ENCODE data around the gene SEMA4G.
A peak's percentile ranks its signal among the peaks of the same experiment; 100 is the strongest.
"Not testable (repeated sequence)": the region's sequence is repeated elsewhere in the genome, so short reads cannot be mapped to it uniquely, and the experiment has no call there.

SEMA4G gene

GRCh38 chr10:100967332-100967731, 2.0 kb upstream of the SEMA4G start:
- Histone ChIP-seq H3K9ac (no peak overlapping the region), H3K27ac (no peak overlapping the region), H3K36me3 (peaks cover 25 to 50% (median 44%) of the 10 kb centered on the region in 11 experiments), H3K4me3 (no peak overlapping the region), H3K4me2 (0 out of 22 replicates have a peak overlapping the region, but pooled peaks of 1 of the 11 experiments have one; percentile 8), H4K20me1 (peaks cover 0 to 12% (median 0%) of the 10 kb centered on the region in 11 experiments; a peak in 5 of 22 replicates), H3K4me1 (peaks cover 10 to 18% (median 13%) of the 10 kb centered on the region in 10 experiments), H3K9me3 (replicated peaks in 1 of 11) (no peaks in the 10 kb centered on the region), H3K27me3 (peaks cover 0 to 12% (median 0%) of the 10 kb centered on the region in 11 experiments; a peak in 8 of 22 replicates)
- TF ChIP-seq Cebpa-rat (IDR thresholded peaks at IDR 0.05), result no peak

GRCh38 chr10:100968062-100968736, 1.1 kb upstream of the SEMA4G start:
- no peak overlapping the region; a peak in 1 of 22 replicates for H3K9ac ChIP-seq
- peak overlapping the region in 6 of 11 experiments; percentile 96 to 100 (median 99); a peak in 10 of 22 replicates for H3K4me2 ChIP-seq
- no peak overlapping the region; a peak in 1 of 20 replicates for H3K4me3 ChIP-seq
- peaks cover 16 to 41% (median 35%) of the 10 kb centered on the region in 11 experiments for H3K36me3 ChIP-seq
- H4K20me1 ChIP-seq, result peaks cover 0 to 12% (median 0%) of the 10 kb centered on the region in 11 experiments; a peak in 5 of 22 replicates
- no peak overlapping the region for H3K27ac ChIP-seq
- peaks cover 0 to 12% (median 0%) of the 10 kb centered on the region in 11 experiments; a peak in 8 of 22 replicates for H3K27me3 ChIP-seq
- peaks cover 10 to 18% (median 13%) of the 10 kb centered on the region in 10 experiments for H3K4me1 ChIP-seq
- H3K9me3 ChIP-seq (replicated peaks in 1 of 11), result no peaks in the 10 kb centered on the region
- TF ChIP-seq Cebpa-rat (IDR thresholded peaks at IDR 0.05), result no peak

- Histone ChIP-seq H3K4me3 (peak overlapping the region; percentile 56 to 75 (median 66)), H3K27ac (no peak overlapping the region), H4K20me1 (peaks cover 0 to 12% (median 0%) of the 10 kb centered on the region in 11 experiments; a peak in 5 of 22 replicates), H3K27me3 (peaks cover 0 to 12% (median 0%) of the 10 kb centered on the region in 11 experiments; a peak in 8 of 22 replicates), H3K9ac (peak overlapping the region in 10 of 11 experiments; percentile 30 to 70 (median 54); a peak in 12 of 22 replicates), H3K9me3 (replicated peaks in 1 of 11) (no peaks in the 10 kb centered on the region), H3K36me3 (peaks cover 10 to 35% (median 30%) of the 10 kb centered on the region in 11 experiments; a peak in 21 of 22 replicates), H3K4me2 (peak overlapping the region; percentile 96 to 100 (median 99)), H3K4me1 (peaks cover 10 to 18% (median 13%) of the 10 kb centered on the region in 10 experiments)
- no peak for TF ChIP-seq Cebpa-rat (IDR thresholded peaks at IDR 0.05)
Measured at GRCh38 chr10:100968863-100969186, 479 bp upstream of the SEMA4G start.

GRCh38 chr10:100970076-100970913, 991 bp downstream of the SEMA4G start:
- no peak for TF ChIP-seq Cebpa-rat (IDR thresholded peaks at IDR 0.05)
- Histone ChIP-seq H3K4me2 (peak overlapping the region; percentile 96 to 100 (median 99)), H3K27me3 (peaks cover 0 to 12% (median 0%) of the 10 kb centered on the region in 11 experiments; a peak in 8 of 22 replicates), H3K4me1 (peaks cover 10 to 18% (median 13%) of the 10 kb centered on the region in 10 experiments), H4K20me1 (peaks cover 0 to 12% (median 0%) of the 10 kb centered on the region in 11 experiments; a peak in 3 of 22 replicates), H3K36me3 (peaks cover 5 to 20% (median 16%) of the 10 kb centered on the region in 11 experiments; a peak in 18 of 22 replicates), H3K4me3 (peak overlapping the region; percentile 56 to 75 (median 66)), H3K27ac (no peak overlapping the region), H3K9ac (peak overlapping the region in 9 of 11 experiments; percentile 56 to 80 (median 72); a peak in 14 of 22 replicates), H3K9me3 (replicated peaks in 1 of 11) (no peaks in the 10 kb centered on the region)

GRCh38 chr10:100970914-100971811, 1.9 kb downstream of the SEMA4G start:
- TF ChIP-seq Cebpa-rat (IDR thresholded peaks at IDR 0.05), result no peak
- Histone ChIP-seq H3K27ac (no peak overlapping the region), H3K9ac (no peak overlapping the region), H3K4me3 (no peak overlapping the region), H3K9me3 (replicated peaks in 1 of 11) (no peaks in the 10 kb centered on the region), H3K27me3 (peaks cover 0 to 12% (median 0%) of the 10 kb centered on the region in 11 experiments; a peak in 8 of 22 replicates), H4K20me1 (peaks cover 0 to 12% (median 0%) of the 10 kb centered on the region in 11 experiments; a peak in 3 of 22 replicates), H3K36me3 (peaks cover 0 to 12% (median 8%) of the 10 kb centered on the region in 11 experiments; a peak in 11 of 22 replicates), H3K4me2 (no peak overlapping the region), H3K4me1 (peaks cover 10 to 18% (median 13%) of the 10 kb centered on the region in 10 experiments)

- Histone ChIP-seq H3K27me3 (peaks cover 0 to 12% (median 0%) of the 10 kb centered on the region in 11 experiments; a peak in 8 of 22 replicates), H3K4me3 (no peak overlapping the region), H3K4me2 (no peak overlapping the region), H3K4me1 (peaks cover 10 to 18% (median 13%) of the 10 kb centered on the region in 10 experiments), H3K9ac (no peak overlapping the region), H3K9me3 (replicated peaks in 1 of 11) (no peaks in the 10 kb centered on the region), H3K27ac (no peak overlapping the region), H3K36me3 (peaks cover 0 to under 1% (median 0%) of the 10 kb centered on the region in 11 experiments; a peak in 1 of 22 replicates), H4K20me1 (peaks cover 0 to 12% (median 0%) of the 10 kb centered on the region in 11 experiments; a peak in 3 of 22 replicates)
- TF ChIP-seq Cebpa-rat (IDR thresholded peaks at IDR 0.05), result no peak
Measured at GRCh38 chr10:100972115-100972903, 3.0 kb downstream of the SEMA4G start.

GRCh38 chr10:100972904-100973535, 3.7 kb downstream of the SEMA4G start:
- no peak for TF ChIP-seq Cebpa-rat (IDR thresholded peaks at IDR 0.05)
- peaks cover 0 to 12% (median 0%) of the 10 kb centered on the region in 11 experiments; a peak in 8 of 22 replicates for H3K27me3 ChIP-seq
- H3K4me1 ChIP-seq, result peaks cover 10 to 16% (median 13%) of the 10 kb centered on the region in 10 experiments
- no peak overlapping the region for H3K27ac ChIP-seq
- H3K36me3 ChIP-seq, result peaks cover 0 to 7% (median 0%) of the 10 kb centered on the region in 11 experiments; a peak in 5 of 22 replicates
- H3K4me3 ChIP-seq, result no peak overlapping the region
- H3K9me3 ChIP-seq (replicated peaks in 1 of 11), result no peaks in the 10 kb centered on the region
- peaks cover 0 to 15% (median 0%) of the 10 kb centered on the region in 11 experiments; a peak in 3 of 22 replicates for H4K20me1 ChIP-seq
- H3K9ac ChIP-seq, result no peak overlapping the region
- no peak overlapping the region for H3K4me2 ChIP-seq

GRCh38 chr10:100975397-100975796, 6.1 kb downstream of the SEMA4G start:
- H3K27ac ChIP-seq; H3K4me1 ChIP-seq; H3K4me3 ChIP-seq; H3K27me3 ChIP-seq; H3K9ac ChIP-seq; H3K4me2 ChIP-seq; H3K9me3 ChIP-seq (replicated peaks in 1 of 11): not testable (repeated sequence)
- peaks cover 14 to 30% (median 21%) of the 10 kb centered on the region in 11 experiments for H3K36me3 ChIP-seq
- H4K20me1 ChIP-seq, result peaks cover 0 to 15% (median 0%) of the 10 kb centered on the region in 11 experiments; a peak in 4 of 22 replicates
